ENCODE data around the gene ZNRF2.

Gene ZNRF2

GRCh38 chr7:30320392-30320791 lies 36.0 kb downstream of the ZNRF2 start:
- in situ Hi-C loops (cut with HindIII; ENCODE audit: low sequenced_read_pairs), result no loop called here

GRCh38 chr7:30321089-30321881 lies 36.9 kb downstream of the ZNRF2 start:
- in situ Hi-C loops (cut with HindIII; ENCODE audit: low sequenced_read_pairs), result no loop called here

GRCh38 chr7:30321882-30322192 lies 37.4 kb downstream of the ZNRF2 start:
- in situ Hi-C loops (cut with HindIII; ENCODE audit: low sequenced_read_pairs), result no loop called here

- in situ Hi-C loops (cut with HindIII; ENCODE audit: low sequenced_read_pairs), result no loop called here
Observed at GRCh38 chr7:30322271-30323005, 38.0 kb downstream of the ZNRF2 start.

- in situ Hi-C loops (cut with HindIII; ENCODE audit: low sequenced_read_pairs), result no loop called here
Observed at GRCh38 chr7:30323006-30323355, 38.6 kb downstream of the ZNRF2 start.

- in situ Hi-C loops (cut with HindIII; ENCODE audit: low sequenced_read_pairs), result no loop called here
Observed at GRCh38 chr7:30327813-30328212, 43.4 kb downstream of the ZNRF2 start.

GRCh38 chr7:30328381-30328780 lies 44.0 kb downstream of the ZNRF2 start:
- in situ Hi-C loops (cut with HindIII; ENCODE audit: low sequenced_read_pairs), result no loop called here

GRCh38 chr7:30329716-30330115 lies 45.3 kb downstream of the ZNRF2 start:
- in situ Hi-C loops (cut with HindIII; ENCODE audit: low sequenced_read_pairs), result no loop called here

GRCh38 chr7:30330134-30331111 lies 46.0 kb downstream of the ZNRF2 start:
- in situ Hi-C loops (cut with HindIII; ENCODE audit: low sequenced_read_pairs), result no loop called here

- in situ Hi-C loops (cut with HindIII; ENCODE audit: low sequenced_read_pairs), result no loop called here
Observed at GRCh38 chr7:30331338-30331737, 46.9 kb downstream of the ZNRF2 start.

GRCh38 chr7:30332549-30332948 lies 48.2 kb downstream of the ZNRF2 start:
- in situ Hi-C loops (cut with HindIII; ENCODE audit: low sequenced_read_pairs), result no loop called here

GRCh38 chr7:30335763-30336487 lies 51.5 kb downstream of the ZNRF2 start:
- in situ Hi-C loops (cut with HindIII; ENCODE audit: low sequenced_read_pairs), result no loop called here

GRCh38 chr7:30344513-30344912 lies 60.1 kb downstream of the ZNRF2 start:
- in situ Hi-C loops (cut with HindIII; ENCODE audit: low sequenced_read_pairs), result no loop called here

- in situ Hi-C loops (cut with HindIII; ENCODE audit: low sequenced_read_pairs), result no loop called here
Observed at GRCh38 chr7:30347226-30348082, 63.1 kb downstream of the ZNRF2 start.

GRCh38 chr7:30348083-30348560 lies 63.7 kb downstream of the ZNRF2 start:
- in situ Hi-C loops (cut with HindIII; ENCODE audit: low sequenced_read_pairs), result no loop called here

GRCh38 chr7:30349170-30349569 lies 64.8 kb downstream of the ZNRF2 start:
- in situ Hi-C loops (cut with HindIII; ENCODE audit: low sequenced_read_pairs), result no loop called here

- in situ Hi-C loops (cut with HindIII; ENCODE audit: low sequenced_read_pairs), result no loop called here
Observed at GRCh38 chr7:30349816-30350215, 65.4 kb downstream of the ZNRF2 start.

- in situ Hi-C loops (cut with HindIII; ENCODE audit: low sequenced_read_pairs), result no loop called here
Observed at GRCh38 chr7:30351286-30351685, 66.9 kb downstream of the ZNRF2 start.

GRCh38 chr7:30351724-30352123 lies 67.3 kb downstream of the ZNRF2 start:
- in situ Hi-C loops (cut with HindIII; ENCODE audit: low sequenced_read_pairs), result no loop called here

GRCh38 chr7:30352169-30352568 lies 67.8 kb downstream of the ZNRF2 start:
- in situ Hi-C loops (cut with HindIII; ENCODE audit: low sequenced_read_pairs), result no loop called here
